H1 (cell line): ENCODE measurements around the gene SUMF2. TPM values are rescaled to one million over a fixed set of nuclear protein-coding genes. Genes with fewer than 3 reads are reported as not detected.
"Not testable (repeated sequence)": the region's sequence is repeated elsewhere in the genome, so short reads cannot be mapped to it uniquely, and the experiment has no call there.

Experiments used
- CTCF ChIA-PET: fragments of 300-600 bp; sonication (Branson Sonifier 250); formaldehyde crosslinking; loops from one replicate; lab custom pipeline; 2021; ENCODE audit not compliant: partially characterized antibody; lab: Charles Lee
- POLR2A ChIA-PET: fragments of 300-600 bp; sonication (Branson Sonifier 250); formaldehyde crosslinking; loops from one replicate; lab custom pipeline; 2021; ENCODE audit warnings: inconsistent platforms; ENCODE audit not compliant: partially characterized antibody; lab: Charles Lee
- DNase-seq, 2 experiments: peaks; one replicate each; pipeline versions ENCODE4 v3.0.0 to v3.0.0-alpha.2; 2010 to 2022; ENCODE audit warnings: low spot score in 2 of 2, low read depth in 1 of 2, mixed read lengths in 1 of 2
- FAIRE-seq: peaks from 2 replicates; lab custom pipeline; 2011; peaks lifted over from hg19 to GRCh38; lab: Jason Lieb, UNC
- H2AFZ ChIP-seq: 2 replicates; pipeline ENCODE4 v1.8.1; 2012; ENCODE audit warnings: low read length, inconsistent platforms
- H2AK5ac ChIP-seq: 2 replicates; pipeline ENCODE4 v1.6.1; 2013; ENCODE audit warnings: low read depth, low read length
- H2BK120ac ChIP-seq: replicated peaks from 2 replicates; pipeline ENCODE3; 2013; ENCODE audit warnings: low read depth, low read length, inconsistent platforms
- H2BK12ac ChIP-seq: 2 replicates; pipeline ENCODE4 v1.6.1; 2013; ENCODE audit warnings: low read depth, low read length
- H2BK15ac ChIP-seq: 2 replicates; pipeline ENCODE4 v1.6.1; 2013; ENCODE audit warnings: low read length
- H2BK20ac ChIP-seq: 2 replicates; pipeline ENCODE4 v1.6.1; 2013; ENCODE audit warnings: low read length
- H2BK5ac ChIP-seq: 2 replicates; pipeline ENCODE4 v1.6.1; 2013; ENCODE audit warnings: low read depth, low read length
- H3K14ac ChIP-seq: 2 replicates; pipeline ENCODE4 v1.6.1; 2013; ENCODE audit warnings: inconsistent platforms; ENCODE audit not compliant: insufficient read length
- H3K18ac ChIP-seq: 2 replicates; pipeline ENCODE4 v1.6.1; 2013; ENCODE audit warnings: low read length; ENCODE audit errors: extremely low read depth
- H3K23ac ChIP-seq: 2 replicates; pipeline ENCODE4 v1.6.1; 2013; ENCODE audit warnings: inconsistent platforms; ENCODE audit not compliant: insufficient read length
- H3K23me2 ChIP-seq: 2 replicates; pipeline ENCODE4 v1.6.1; 2013; ENCODE audit warnings: low read depth, low read length
- H3K27ac ChIP-seq: 2 replicates; pipeline ENCODE4 v1.6.1; 2011; ENCODE audit warnings: low read depth, low read length, inconsistent platforms
- H3K27me3 ChIP-seq, 4 experiments: replicated peaks in 1 of 4; 1 replicate in 1 of 4; 2 replicates in 3 of 4; pipeline versions ENCODE4 v1.6.1 to v1.8.1; 2011 to 2013; ENCODE audit warnings: low read length in 3 of 4, mild to moderate bottlenecking in 3 of 4, inconsistent platforms in 2 of 4, mixed read lengths in 2 of 4, moderate library complexity in 1 of 4; ENCODE audit not compliant: control insufficient read depth in 3 of 4, insufficient read depth in 3 of 4; ENCODE audit errors: extremely low read depth in 1 of 4
- H3K36me3 ChIP-seq, 4 experiments: 2 replicates each; pipeline versions ENCODE4 v1.6.1 to v1.8.1; 2011 to 2013; ENCODE audit warnings: mild to moderate bottlenecking in 4 of 4, low read length in 3 of 4, moderate library complexity in 2 of 4, control low read depth in 1 of 4, inconsistent platforms in 1 of 4; ENCODE audit not compliant: insufficient read depth in 4 of 4, control insufficient read depth in 2 of 4
- H3K4ac ChIP-seq: replicated peaks from 2 replicates; pipeline ENCODE3; 2013; ENCODE audit warnings: low read length, low read depth, mixed read lengths, inconsistent platforms; ENCODE audit not compliant: insufficient read length
- H3K4me1 ChIP-seq, 4 experiments: replicated peaks in 1 of 4; 1 replicate in 1 of 4; 2 replicates in 3 of 4; pipeline versions ENCODE4 v1.6.1 to v1.8.1; 2011 to 2013; ENCODE audit warnings: low read length in 3 of 4, inconsistent platforms in 2 of 4, mixed read lengths in 1 of 4; ENCODE audit not compliant: insufficient read depth in 4 of 4, control insufficient read depth in 3 of 4
- H3K4me2 ChIP-seq, 2 experiments: 2 replicates each; pipeline versions ENCODE4 v1.6.1 to v1.8.1; 2011 to 2013; ENCODE audit warnings: low read depth in 2 of 2, low read length in 2 of 2, control low read depth in 1 of 2, inconsistent platforms in 1 of 2, mild to moderate bottlenecking in 1 of 2; ENCODE audit not compliant: insufficient read depth in 1 of 2
- H3K4me3 ChIP-seq, 4 experiments: fragments of 200-600, 300-600 bp in 1 of 4; sonication (generic), shearing (Covaris generic), sonication (Bioruptor Twin) in 1 of 4; 2 replicates each; pipeline versions ENCODE4 v1.5.1 to v1.8.1; 2011 to 2016; ENCODE audit warnings: low read length in 4 of 4, low read depth in 3 of 4, control low read depth in 2 of 4, inconsistent platforms in 2 of 4, mild to moderate bottlenecking in 2 of 4, mixed read lengths in 1 of 4, moderate library complexity in 1 of 4; ENCODE audit not compliant: insufficient read depth in 2 of 4; ENCODE audit errors: extremely low read depth in 1 of 4
- H3K56ac ChIP-seq: replicated peaks from 2 replicates; pipeline ENCODE3; 2013; ENCODE audit warnings: low read depth, mild to moderate bottlenecking, mixed read lengths, low read length, inconsistent platforms; ENCODE audit not compliant: insufficient read length
- H3K79me1 ChIP-seq: 2 replicates; pipeline ENCODE4 v1.6.1; 2013; ENCODE audit warnings: low read depth, low read length, control low read depth
- H3K79me2 ChIP-seq, 2 experiments: 2 replicates each; pipeline versions ENCODE4 v1.6.1 to v1.8.1; 2012 to 2013; ENCODE audit warnings: low read length in 2 of 2, mild to moderate bottlenecking in 2 of 2, inconsistent platforms in 1 of 2; ENCODE audit not compliant: insufficient read depth in 2 of 2, control insufficient read depth in 1 of 2
- H3K9ac ChIP-seq, 4 experiments: replicated peaks in 1 of 4; 1 replicate in 1 of 4; 2 replicates in 3 of 4; pipeline versions ENCODE4 v1.6.1 to v1.8.1; 2011 to 2013; ENCODE audit warnings: low read depth in 3 of 4, low read length in 3 of 4, control low read depth in 2 of 4, mild to moderate bottlenecking in 2 of 4, moderate library complexity in 2 of 4, inconsistent platforms in 1 of 4; ENCODE audit errors: extremely low read depth in 1 of 4
- H3K9me3 ChIP-seq, 2 experiments: 2 replicates each; pipeline versions ENCODE4 v1.6.1 to v1.8.1; 2012 to 2013; ENCODE audit warnings: mild to moderate bottlenecking in 2 of 2, moderate library complexity in 2 of 2, control low read depth in 1 of 2, inconsistent platforms in 1 of 2, low read depth in 1 of 2, low read length in 1 of 2, mixed read lengths in 1 of 2; ENCODE audit not compliant: insufficient read depth in 2 of 2
- H4K20me1 ChIP-seq, 2 experiments: replicated peaks in 1 of 2; 2 replicates each; pipeline versions ENCODE3 to v1.8.1; 2011 to 2013; ENCODE audit warnings: inconsistent platforms in 2 of 2, low read length in 2 of 2, mild to moderate bottlenecking in 1 of 2; ENCODE audit not compliant: insufficient read depth in 2 of 2, control insufficient read depth in 1 of 2
- H4K5ac ChIP-seq: 2 replicates; pipeline ENCODE4 v1.6.1; 2013; ENCODE audit warnings: low read length, low read depth, mixed read lengths, inconsistent platforms; ENCODE audit not compliant: insufficient read length
- H4K8ac ChIP-seq: 2 replicates; pipeline ENCODE4 v1.8.0; 2013; ENCODE audit warnings: mild to moderate bottlenecking, moderate library complexity, low read length, inconsistent platforms; ENCODE audit not compliant: insufficient read depth; ENCODE audit errors: extremely low read depth
- H4K91ac ChIP-seq: replicated peaks from 2 replicates; pipeline ENCODE3; 2013; ENCODE audit warnings: low read length, mixed read lengths, inconsistent platforms; ENCODE audit not compliant: insufficient read length
- WGBS, 2 experiments: shearing (Covaris generic) in 1 of 2; methylation state at CpG; one replicate each; pipeline versions ENCODE4 v1.1.6 to v1.1.7; 2013 to 2015; ENCODE audit warnings: low lambda C conversion rate in 2 of 2, mixed read lengths in 2 of 2, inconsistent platforms in 1 of 2, low coverage in 1 of 2, missing lambda C conversion rate in 1 of 2; ENCODE audit not compliant: insufficient replicate concordance in 2 of 2, insufficient coverage in 1 of 2, insufficient read length in 1 of 2; ENCODE audit errors: extremely low coverage in 1 of 2, missing lambda C conversion rate in 1 of 2; 5-methylcytosine and 5-hydroxymethylcytosine counted together
- polyA plus RNA-seq, 7 experiments: library from polyadenylated mRNA; depleted of rRNA in 3 of 7; stranded (reverse) in 5 of 7; unstranded in 2 of 7; fragments of >200 nt in 5 of 7; fragments of 200-250 nt in 2 of 7; gene quantifications; 1 replicate in 5 of 7; 2 replicates in 1 of 7; 4 replicates in 1 of 7; pipeline versions ENCODE4 v1.2.1 to v1.2.3, GENCODE V29; 2011 to 2013; ENCODE audit warnings: missing spikeins in 2 of 7, mixed read lengths in 2 of 7
- total RNA-seq: library from RNA; stranded (reverse); fragmentation: NEBNext Ultra II Directional; extraction: Animal tissue kit (Norgen Biotek cat#: 25700); gene quantifications from 2 replicates; pipeline ENCODE4 v1.2.1, GENCODE V29; 2021

The SUMF2 gene
- total and polyA plus RNA-seq, 2 of the 8 experiments (the other 6 are each of a cell fraction or from before 2014, with no cell fraction given): 39.8 to 59.2 TPM

GRCh38 chr7:56017015-56017414, 47.1 kb upstream of the SUMF2 start:
- DNase-seq, H3K4me3 ChIP-seq, H4K5ac ChIP-seq, H3K79me2 ChIP-seq, H3K4ac ChIP-seq, H4K91ac ChIP-seq, H3K4me1 ChIP-seq, H2BK5ac ChIP-seq, H3K18ac ChIP-seq, H3K23ac ChIP-seq, H2BK15ac ChIP-seq, H2AK5ac ChIP-seq, H3K27ac ChIP-seq, H3K4me2 ChIP-seq, H3K27me3 ChIP-seq, H2AFZ ChIP-seq, H3K56ac ChIP-seq, H3K79me1 ChIP-seq, H4K20me1 ChIP-seq, FAIRE-seq, H2BK20ac ChIP-seq, H3K14ac ChIP-seq, H3K23me2 ChIP-seq, H2BK120ac ChIP-seq, H2BK12ac ChIP-seq, H3K9me3 ChIP-seq, H4K8ac ChIP-seq, H3K9ac ChIP-seq: not testable (repeated sequence)
- POLR2A ChIA-PET: interaction anchor here (1.4 to 40.8 kb wide), 3 partner anchors 9 to 37 kb away, joined by 4 to 869 read pairs (median 36); partner anchors contain the start of genes CCT6A, PSPH and SUMF2
- peaks cover 3 to 62% (median 34%) of the 10 kb centered on the region in 4 experiments; a peak in 6 of 8 replicates for H3K36me3 ChIP-seq
- CTCF ChIA-PET: interaction anchor here (0.6 to 2.0 kb wide), 3 partner anchors 10 to 13 kb away, joined by 3 to 8 read pairs (median 3); no protein-coding TSS in a partner anchor
- WGBS, 2 experiments: 96% methylated on average over 3 of the region's 3 CpGs; no CpG with 5 or more reads in 1 of the 2 experiments
